Gastrocnemius medialis (tissue), 4 donors: ENCODE measurements around the gene TMEM143.

Experiments used
- CTCF ChIP-seq, 5 experiments: fragments of 450-650 bp in 3 of 5; fragments of 200-600 bp in 2 of 5; sonication (generic) in 2 of 5; IDR thresholded peaks in 4 of 5; conservative IDR thresholded peaks in 1 of 5; 1 replicate in 4 of 5; 2 replicates in 1 of 5; pipeline ENCODE4 v1.5.1; 2016 to 2019; ENCODE audit warnings: antibody characterized with exemption in 5 of 5, mild to moderate bottlenecking in 3 of 5, moderate library complexity in 3 of 5
- POLR2A ChIP-seq, 2 donors: fragments of 450-650 bp; IDR thresholded peaks; one replicate each; pipeline ENCODE4 v1.6.1; 2017; ENCODE audit warnings: antibody characterized with exemption in 2 of 2, mild to moderate bottlenecking in 2 of 2, moderate library complexity in 2 of 2

DNA sequence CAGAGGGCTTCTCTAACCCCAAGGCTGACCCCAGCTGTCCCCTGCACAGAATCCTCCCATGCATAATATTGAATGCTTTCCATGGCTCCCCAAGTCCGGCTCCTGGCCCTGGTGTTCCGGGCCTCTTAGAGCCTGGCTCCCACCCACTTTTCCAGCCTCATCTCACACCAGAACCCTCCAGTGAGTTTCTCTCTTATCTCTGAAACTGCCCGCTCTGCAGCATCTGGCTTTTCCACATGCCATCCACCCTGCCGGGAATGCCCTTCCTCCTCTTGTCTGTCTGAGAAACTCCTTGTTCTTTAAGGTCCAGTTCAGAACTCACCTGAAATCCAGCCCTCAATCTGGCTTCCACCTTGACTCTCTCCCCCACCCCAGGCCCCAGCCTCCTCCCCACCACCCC is 7.2 kb upstream of the TMEM143 start:
- TF ChIP-seq CTCF (IDR thresholded peaks at IDR 0.05 in 4 of 5, conservative IDR thresholded peaks at IDR 0.05 in 1 of 5): no peak
- no peak for TF ChIP-seq POLR2A (IDR thresholded peaks at IDR 0.05)
